GM19025 (cell line): Measurements from ENCODE around the gene UNC13D.

Experiments
- ATAC-seq: cut with Tn5 transposase; IDR thresholded peaks from one replicate; pipeline ENCODE4 v1.9.1; 2021; ENCODE audit warnings: mild to moderate bottlenecking, low read depth, moderate library complexity; ENCODE audit not compliant: unreplicated experiment

Gene UNC13D

GRCh38 chr17:75835654-75835987, 8.6 kb downstream of the UNC13D start:
- ATAC-seq, result no peak

- no peak for ATAC-seq
Observed at GRCh38 chr17:75834928-75835653, 9.1 kb downstream of the UNC13D start.

- no peak for ATAC-seq
Observed at GRCh38 chr17:75834279-75834920, 9.8 kb downstream of the UNC13D start.

GRCh38 chr17:75832652-75833400, 11.4 kb downstream of the UNC13D start:
- ATAC-seq, result no peak

GRCh38 chr17:75832164-75832651, 12.0 kb downstream of the UNC13D start:
- ATAC-seq, result no peak

- no peak for ATAC-seq
Observed at GRCh38 chr17:75831032-75831571, 13.1 kb downstream of the UNC13D start.

- ATAC-seq, result no peak
Observed at GRCh38 chr17:75830164-75831031, 13.8 kb downstream of the UNC13D start.

- ATAC-seq, result no peak
Observed at GRCh38 chr17:75829747-75830146, 14.5 kb downstream of the UNC13D start.

- no peak for ATAC-seq
Observed at GRCh38 chr17:75828741-75829140, 15.5 kb downstream of the UNC13D start.

GRCh38 chr17:75828076-75828400, 16.2 kb downstream of the UNC13D start:
- ATAC-seq, result no peak

GRCh38 chr17:75827308-75828075, 16.7 kb downstream of the UNC13D start:
- peak; percentile 63 for ATAC-seq

GRCh38 chr17:75826561-75827307, 17.5 kb downstream of the UNC13D start:
- no peak for ATAC-seq

GRCh38 chr17:75825748-75826370, 18.3 kb downstream of the UNC13D start:
- ATAC-seq, result no peak

- no peak for ATAC-seq
Observed at GRCh38 chr17:75825149-75825552, 19.1 kb downstream of the UNC13D start.

GRCh38 chr17:75824666-75825065, 19.5 kb downstream of the UNC13D start:
- ATAC-seq, result no peak

- no peak for ATAC-seq
Observed at GRCh38 chr17:75824050-75824552, 20.1 kb downstream of the UNC13D start.

- ATAC-seq, result no peak
Observed at GRCh38 chr17:75823257-75824041, 20.8 kb downstream of the UNC13D start.

GRCh38 chr17:75822800-75823166, 21.4 kb downstream of the UNC13D start:
- no peak for ATAC-seq
